ENCODE data around the gene SLC25A43. TPM values are rescaled to one million over a fixed set of nuclear protein-coding genes. Genes with fewer than 3 reads are reported as not detected.
"Not testable (repeated sequence)": the region's sequence is repeated elsewhere in the genome, so short reads cannot be mapped to it uniquely, and the experiment has no call there.

SLC25A43 gene
- total RNA-seq, 1 experiment from 2014 or later = 42.3 TPM

DNA sequence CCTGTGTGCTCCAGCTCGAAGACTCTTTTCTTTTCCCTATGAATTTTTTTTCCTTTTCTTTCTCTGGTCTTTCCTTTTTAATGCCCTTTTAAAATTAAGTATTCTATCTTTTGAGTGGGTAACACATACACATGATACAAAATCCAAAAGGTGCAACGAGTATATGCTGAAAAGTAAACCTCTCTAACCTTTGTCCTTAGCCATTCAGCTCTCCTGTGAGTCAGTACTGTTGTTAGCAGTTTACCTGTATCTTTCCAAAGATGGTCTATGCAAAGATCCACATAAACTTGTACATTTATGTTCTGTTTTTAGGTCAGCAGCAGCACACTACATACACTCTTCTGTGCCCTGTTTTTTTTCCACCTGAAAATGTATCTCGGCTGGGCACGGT, 28.7 kb downstream of the SLC25A43 start:
- Histone ChIP-seq H3K27me3 (ENCODE audit: insufficient read depth, low read depth) (no peaks in the 10 kb centered on the region), H3K36me3 (ENCODE audit: low read depth) (peaks cover 5% of the 10 kb centered on the region; the same call in 1 of the 2 replicates), H3K9me2 (ENCODE audit: insufficient read depth) (no peaks in the 10 kb centered on the region), H3K9me3 (ENCODE audit: insufficient read depth, low read depth) (no peaks in the 10 kb centered on the region), H2AFZ (no peak overlapping the region), H3F3A (ENCODE audit: insufficient read depth, low read depth) (no peaks in the 10 kb centered on the region; the same call in 1 of the 2 replicates), H3K27ac (no peak overlapping the region), H3K79me2 (ENCODE audit: low read depth) (no peaks in the 10 kb centered on the region), H3K4me3 (no peak overlapping the region), H3K4me1 (replicated peaks; ENCODE audit: insufficient read depth) (no peaks in the 10 kb centered on the region), H3K4me2 (no peak overlapping the region), H4K20me1 (ENCODE audit: insufficient read depth) (no peaks in the 10 kb centered on the region)
- ChIA-PET CTCF (no interaction called here), POLR2A (ENCODE audit: unreplicated experiment) (no interaction called here)
- no peak for DNase-seq
- no TSS peak for BruUV-seq (replicated peaks)
- TF ChIP-seq, protein P1, sequence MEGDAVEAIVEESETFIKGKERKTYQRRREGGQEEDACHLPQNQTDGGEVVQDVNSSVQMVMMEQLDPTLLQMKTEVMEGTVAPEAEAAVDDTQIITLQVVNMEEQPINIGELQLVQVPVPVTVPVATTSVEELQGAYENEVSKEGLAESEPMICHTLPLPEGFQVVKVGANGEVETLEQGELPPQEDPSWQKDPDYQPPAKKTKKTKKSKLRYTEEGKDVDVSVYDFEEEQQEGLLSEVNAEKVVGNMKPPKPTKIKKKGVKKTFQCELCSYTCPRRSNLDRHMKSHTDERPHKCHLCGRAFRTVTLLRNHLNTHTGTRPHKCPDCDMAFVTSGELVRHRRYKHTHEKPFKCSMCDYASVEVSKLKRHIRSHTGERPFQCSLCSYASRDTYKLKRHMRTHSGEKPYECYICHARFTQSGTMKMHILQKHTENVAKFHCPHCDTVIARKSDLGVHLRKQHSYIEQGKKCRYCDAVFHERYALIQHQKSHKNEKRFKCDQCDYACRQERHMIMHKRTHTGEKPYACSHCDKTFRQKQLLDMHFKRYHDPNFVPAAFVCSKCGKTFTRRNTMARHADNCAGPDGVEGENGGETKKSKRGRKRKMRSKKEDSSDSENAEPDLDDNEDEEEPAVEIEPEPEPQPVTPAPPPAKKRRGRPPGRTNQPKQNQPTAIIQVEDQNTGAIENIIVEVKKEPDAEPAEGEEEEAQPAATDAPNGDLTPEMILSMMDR (conservative IDR thresholded peaks at IDR 0.05) = no peak
- TF ChIP-seq EZH2 (IDR thresholded peaks at IDR 0.05; ENCODE audit: low read depth) = no peak
- intact Hi-C loops (cut with micrococcal nuclease; ENCODE audit: unreplicated experiment) = no loop called here

DNA sequence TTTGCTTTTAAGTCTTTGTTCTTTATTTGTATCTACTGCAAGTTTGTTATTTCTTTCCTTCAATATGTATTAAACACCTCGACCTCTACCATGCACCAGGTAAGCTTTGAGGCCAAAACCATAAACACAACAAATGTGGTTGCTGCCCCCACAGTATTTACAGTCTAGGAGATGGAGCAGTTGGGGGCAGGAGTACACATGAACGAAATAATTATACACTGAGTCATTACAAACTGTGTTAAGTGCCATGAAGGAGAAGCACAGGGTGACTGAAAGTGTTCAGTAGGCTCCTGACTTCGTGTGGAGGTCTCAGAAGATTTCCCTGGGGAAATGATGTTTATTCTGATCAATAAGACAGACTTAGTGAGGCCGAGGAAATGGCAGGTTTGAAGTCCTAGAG, 30.3 kb downstream of the SLC25A43 start:
- H3K4me2 ChIP-seq = no peak overlapping the region
- H3K9me3 ChIP-seq (ENCODE audit: insufficient read depth, low read depth) = no peaks in the 10 kb centered on the region
- H3K4me1 ChIP-seq (replicated peaks; ENCODE audit: insufficient read depth) = no peaks in the 10 kb centered on the region
- no peaks in the 10 kb centered on the region for H3K9me2 ChIP-seq (ENCODE audit: insufficient read depth)
- H2AFZ ChIP-seq = no peak overlapping the region
- no peak overlapping the region for H3K4me3 ChIP-seq
- TF ChIP-seq, protein P1 (conservative IDR thresholded peaks at IDR 0.05) = no peak
- TF ChIP-seq EZH2 (IDR thresholded peaks at IDR 0.05; ENCODE audit: low read depth) = no peak
- CTCF ChIA-PET = interaction anchor here (0.6 kb wide), 1 partner anchor 10 kb away, joined by 6 read pairs; no protein-coding TSS in a partner anchor
- no peak for DNase-seq
- no peaks in the 10 kb centered on the region for H4K20me1 ChIP-seq (ENCODE audit: insufficient read depth)
- H3K79me2 ChIP-seq (ENCODE audit: low read depth) = no peaks in the 10 kb centered on the region
- H3K27ac ChIP-seq = no peak overlapping the region
- H3F3A ChIP-seq (ENCODE audit: insufficient read depth, low read depth) = no peaks in the 10 kb centered on the region; the same call in 1 of the 2 replicates
- no peaks in the 10 kb centered on the region for H3K27me3 ChIP-seq (ENCODE audit: insufficient read depth, low read depth)
- peaks cover 5% of the 10 kb centered on the region; the same call in 1 of the 2 replicates for H3K36me3 ChIP-seq (ENCODE audit: low read depth)
- POLR2A ChIA-PET (ENCODE audit: unreplicated experiment) = no interaction called here
- intact Hi-C loops (cut with micrococcal nuclease; ENCODE audit: unreplicated experiment) = no loop called here
- no TSS peak for BruUV-seq (replicated peaks)

DNA sequence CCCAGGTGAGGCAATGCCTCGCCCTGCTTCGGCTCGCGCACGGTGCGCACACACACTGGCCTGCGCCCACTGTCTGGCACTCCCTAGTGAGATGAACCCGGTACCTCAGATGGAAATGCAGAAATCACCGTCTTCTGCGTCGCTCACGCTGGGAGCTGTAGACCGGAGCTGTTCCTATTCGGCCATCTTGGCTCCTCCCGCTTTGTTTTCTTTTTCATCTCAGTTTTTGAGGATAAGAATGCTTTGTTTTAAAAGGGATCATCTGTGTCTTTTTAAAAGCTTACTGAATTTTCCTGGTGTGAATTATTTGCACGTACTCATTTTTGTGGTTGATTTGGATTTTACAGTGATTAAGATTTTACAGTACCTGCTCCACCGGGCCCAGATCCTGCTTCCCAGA, 42.2 kb downstream of the SLC25A43 start:
- H3K27ac ChIP-seq; H3K27me3 ChIP-seq (ENCODE audit: insufficient read depth, low read depth); H3K4me2 ChIP-seq; H3K4me1 ChIP-seq (replicated peaks; ENCODE audit: insufficient read depth); H3K4me3 ChIP-seq; H3K9me3 ChIP-seq (ENCODE audit: insufficient read depth, low read depth); H2AFZ ChIP-seq; H3F3A ChIP-seq (ENCODE audit: insufficient read depth, low read depth); POLR2A ChIA-PET (ENCODE audit: unreplicated experiment); H4K20me1 ChIP-seq (ENCODE audit: insufficient read depth); H3K79me2 ChIP-seq (ENCODE audit: low read depth); DNase-seq; CTCF ChIA-PET; BruUV-seq (replicated peaks); H3K9me2 ChIP-seq (ENCODE audit: insufficient read depth); intact Hi-C loops (cut with micrococcal nuclease; ENCODE audit: unreplicated experiment); H3K36me3 ChIP-seq (ENCODE audit: low read depth): not testable (repeated sequence)

DNA sequence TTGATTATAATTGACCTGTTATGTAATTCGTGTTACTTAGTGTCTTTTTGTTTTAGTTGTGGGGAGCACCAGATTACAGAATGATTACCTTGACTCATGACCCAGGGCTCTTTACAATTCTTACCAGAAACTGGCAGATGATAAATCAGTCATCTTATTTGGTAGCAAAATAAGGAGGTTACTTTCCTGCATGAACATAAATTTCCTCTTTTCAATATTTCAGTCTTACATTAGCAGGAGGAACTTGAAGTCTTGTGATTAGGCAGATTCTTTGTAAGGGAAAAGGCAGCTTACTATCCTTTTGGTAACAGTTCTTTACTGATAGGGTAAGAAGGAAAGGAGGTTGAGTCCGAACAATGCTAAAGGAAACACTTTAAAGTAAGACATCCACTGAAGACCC, 43.1 kb downstream of the SLC25A43 start:
- Histone ChIP-seq H3K4me3 (no peak overlapping the region), H3K9me2 (ENCODE audit: insufficient read depth) (no peaks in the 10 kb centered on the region), H3K36me3 (ENCODE audit: low read depth) (0 out of 2 replicates have a peak, but pooled peaks cover 4% of the 10 kb centered on the region), H4K20me1 (ENCODE audit: insufficient read depth) (no peaks in the 10 kb centered on the region), H3K9me3 (ENCODE audit: insufficient read depth, low read depth) (no peaks in the 10 kb centered on the region), H3K79me2 (ENCODE audit: low read depth) (no peaks in the 10 kb centered on the region), H3K27me3 (ENCODE audit: insufficient read depth, low read depth) (no peaks in the 10 kb centered on the region), H3K4me1 (replicated peaks; ENCODE audit: insufficient read depth) (no peaks in the 10 kb centered on the region), H3K27ac (no peak overlapping the region), H3F3A (ENCODE audit: insufficient read depth, low read depth) (no peaks in the 10 kb centered on the region), H3K4me2 (no peak overlapping the region), H2AFZ (no peak overlapping the region)
- no peak for DNase-seq
- BruUV-seq (replicated peaks) = no TSS peak
- TF ChIP-seq EZH2 (IDR thresholded peaks at IDR 0.05; ENCODE audit: low read depth) = no peak
- TF ChIP-seq, protein P1 (conservative IDR thresholded peaks at IDR 0.05) = no peak
- ChIA-PET CTCF (no interaction called here), POLR2A (ENCODE audit: unreplicated experiment) (no interaction called here)
- intact Hi-C loops (cut with micrococcal nuclease; ENCODE audit: unreplicated experiment) = no loop called here
